PC-3 (cell line): ENCODE results near the gene MLLT3. TPM values are rescaled to one million over a fixed set of nuclear protein-coding genes. Genes with fewer than 3 reads are reported as not detected.

Experiments used
- ATAC-seq: fragments of 200-7000 bp; cut with Tn5 transposase; 2 replicates; pipeline ENCODE4 v1.9.1; 2020; ENCODE audit warnings: mild to moderate bottlenecking, moderate library complexity
- BruUV-seq: library from RNA; stranded (reverse); fragments of 400-500 nt; replicated peaks from 2 replicates; lab custom pipeline; 2021; lab: Mats Ljungman, UMichigan
- CTCF ChIA-PET: fragments of 300-600 bp; sonication (Branson Sonifier 250); formaldehyde crosslinking; loops from one replicate; lab custom pipeline; 2022; ENCODE audit warnings: antibody characterized with exemption; lab: Charles Lee
- POLR2A ChIA-PET: fragments of 300-600 bp; sonication (Branson Sonifier 250); formaldehyde crosslinking; loops from one replicate; lab custom pipeline; 2022; ENCODE audit warnings: antibody characterized with exemption; ENCODE audit not compliant: unreplicated experiment; lab: Charles Lee
- DNase-seq: peaks from one replicate; pipeline ENCODE4 v3.0.0-alpha.2; 2015
- H2AFZ ChIP-seq: fragments of 300-600 bp; sonication (generic); 2 replicates; pipeline ENCODE4 v1.6.0; 2016; ENCODE audit warnings: antibody characterized with exemption, low read length
- H3F3A ChIP-seq: fragments of 300-600 bp; sonication (generic); one replicate; pipeline ENCODE4 v1.6.0; 2017; ENCODE audit warnings: antibody characterized with exemption, low read length, control low read depth, mild to moderate bottlenecking; ENCODE audit not compliant: unreplicated experiment
- H3K27ac ChIP-seq: fragments of 300-600 bp; sonication (generic); 2 replicates; pipeline ENCODE4 v1.5.1; 2016; ENCODE audit warnings: mild to moderate bottlenecking, low read length
- H3K27me3 ChIP-seq: fragments of 300-600 bp; sonication (generic); 2 replicates; pipeline ENCODE4 v1.6.1; 2016; ENCODE audit warnings: low read length, mixed read lengths
- H3K36me3 ChIP-seq: fragments of 300-600 bp; sonication (generic); 2 replicates; pipeline ENCODE4 v1.6.1; 2016; ENCODE audit warnings: low read depth, mixed run types, low read length, mixed read lengths
- H3K4me1 ChIP-seq: fragments of 300-600 bp; sonication (generic); 2 replicates; pipeline ENCODE4 v1.5.1; 2016; ENCODE audit warnings: low read length; ENCODE audit not compliant: insufficient read depth
- H3K4me2 ChIP-seq: fragments of 300-600 bp; sonication (generic); 2 replicates; pipeline ENCODE4 v1.6.0; 2016; ENCODE audit warnings: low read length
- H3K4me3 ChIP-seq: fragments of 300-600 bp; sonication (generic); 2 replicates; pipeline ENCODE4 v1.5.1; 2016; ENCODE audit warnings: mild to moderate bottlenecking, low read length, mixed read lengths
- H3K79me2 ChIP-seq: fragments of 300-600 bp; sonication (generic); 2 replicates; pipeline ENCODE4 v1.6.1; 2017; ENCODE audit warnings: low read length, mixed read lengths
- H3K9ac ChIP-seq: fragments of 300-600 bp; sonication (generic); 2 replicates; pipeline ENCODE4 v1.6.0; 2016; ENCODE audit warnings: mild to moderate bottlenecking, low read length
- H3K9me2 ChIP-seq: fragments of 300-600 bp; sonication (generic); replicated peaks from 2 replicates; pipeline ENCODE4 v1.6.1; 2016; ENCODE audit warnings: mixed run types, low read length, mixed read lengths
- H3K9me3 ChIP-seq: fragments of 300-600 bp; sonication (generic); 2 replicates; pipeline ENCODE4 v1.6.1; 2016; ENCODE audit warnings: low read length, mixed read lengths
- H4K20me1 ChIP-seq: fragments of 300-600 bp; sonication (generic); 2 replicates; pipeline ENCODE4 v1.6.1; 2016; ENCODE audit warnings: low read length, mixed read lengths
- EZH2 ChIP-seq: fragments of 300-600 bp; sonication (generic); IDR thresholded peaks from one replicate; pipeline ENCODE4 v1.6.1; 2017; ENCODE audit warnings: antibody characterized with exemption, mild to moderate bottlenecking, low read length; ENCODE audit not compliant: unreplicated experiment
- EZH2phosphoT487 ChIP-seq: fragments of 300-600 bp; sonication (generic); IDR thresholded peaks from 2 replicates; pipeline ENCODE4 v1.6.1; 2018; ENCODE audit warnings: mild to moderate bottlenecking, antibody characterized with exemption, low read length, borderline replicate concordance
- intact Hi-C: fragments of 100-400 bp; cut with micrococcal nuclease; formaldehyde crosslinking; loops from 2 replicates; pipeline ENCODE4 v1.9.0; 2023
- total RNA-seq: library from RNA; depleted of rRNA; stranded (reverse); fragments of >200 nt; gene quantifications from 2 replicates; pipeline ENCODE4 v1.2.3, GENCODE V29; 2014
- TF ChIP-seq, protein P1 (sequence below): fragments of 300-600 bp; sonication (generic); conservative IDR thresholded peaks from 2 replicates; pipeline ENCODE4 v1.5.1; 2017; ENCODE audit warnings: antibody characterized with exemption, low read depth, mild to moderate bottlenecking, low read length

MLLT3 gene
- total RNA-seq, 1 experiment from 2014 or later = 7.1 TPM

DNA sequence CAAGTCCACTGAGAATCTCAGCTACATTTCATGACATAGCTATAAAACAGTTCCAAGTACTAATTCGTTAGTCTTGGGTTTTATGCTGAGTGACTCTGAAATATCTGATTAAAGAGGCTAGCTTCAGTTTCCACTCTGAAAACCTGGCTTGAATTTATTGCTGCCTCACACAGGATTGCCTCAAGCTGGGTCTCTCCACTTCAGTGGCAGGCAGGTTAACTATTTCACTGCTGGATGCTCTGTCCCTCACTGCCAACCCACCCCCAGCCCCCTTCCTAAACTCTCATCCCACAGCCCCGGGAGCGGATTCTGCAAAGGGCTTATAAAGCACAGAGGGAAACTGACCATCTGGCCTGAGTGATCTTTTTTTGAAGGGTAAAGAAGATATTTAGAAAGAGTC lies 318.3 kb downstream of the MLLT3 start:
- no peak for DNase-seq
- ChIA-PET CTCF (no interaction called here), POLR2A (no interaction called here)
- H3F3A ChIP-seq = no peaks in the 10 kb centered on the region
- TF ChIP-seq EZH2phosphoT487 (no peak), EZH2 (no peak)
- TF ChIP-seq, protein P1, sequence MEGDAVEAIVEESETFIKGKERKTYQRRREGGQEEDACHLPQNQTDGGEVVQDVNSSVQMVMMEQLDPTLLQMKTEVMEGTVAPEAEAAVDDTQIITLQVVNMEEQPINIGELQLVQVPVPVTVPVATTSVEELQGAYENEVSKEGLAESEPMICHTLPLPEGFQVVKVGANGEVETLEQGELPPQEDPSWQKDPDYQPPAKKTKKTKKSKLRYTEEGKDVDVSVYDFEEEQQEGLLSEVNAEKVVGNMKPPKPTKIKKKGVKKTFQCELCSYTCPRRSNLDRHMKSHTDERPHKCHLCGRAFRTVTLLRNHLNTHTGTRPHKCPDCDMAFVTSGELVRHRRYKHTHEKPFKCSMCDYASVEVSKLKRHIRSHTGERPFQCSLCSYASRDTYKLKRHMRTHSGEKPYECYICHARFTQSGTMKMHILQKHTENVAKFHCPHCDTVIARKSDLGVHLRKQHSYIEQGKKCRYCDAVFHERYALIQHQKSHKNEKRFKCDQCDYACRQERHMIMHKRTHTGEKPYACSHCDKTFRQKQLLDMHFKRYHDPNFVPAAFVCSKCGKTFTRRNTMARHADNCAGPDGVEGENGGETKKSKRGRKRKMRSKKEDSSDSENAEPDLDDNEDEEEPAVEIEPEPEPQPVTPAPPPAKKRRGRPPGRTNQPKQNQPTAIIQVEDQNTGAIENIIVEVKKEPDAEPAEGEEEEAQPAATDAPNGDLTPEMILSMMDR = no peak
- no peaks in the 10 kb centered on the region for H3K4me1 ChIP-seq
- no peak overlapping the region for H3K27ac ChIP-seq
- H3K9ac ChIP-seq = no peak overlapping the region
- no TSS peak for BruUV-seq
- no peak overlapping the region for H3K4me2 ChIP-seq
- no peak for ATAC-seq
- H3K27me3 ChIP-seq = peaks cover 59% of the 10 kb centered on the region
- H3K4me3 ChIP-seq = no peak overlapping the region
- intact Hi-C loops = no loop called here
- H3K36me3 ChIP-seq = no peaks in the 10 kb centered on the region
- no peaks in the 10 kb centered on the region for H3K9me3 ChIP-seq
- H3K9me2 ChIP-seq = no peaks in the 10 kb centered on the region
- no peaks in the 10 kb centered on the region for H4K20me1 ChIP-seq
- H3K79me2 ChIP-seq = no peaks in the 10 kb centered on the region
- no peak overlapping the region for H2AFZ ChIP-seq

DNA sequence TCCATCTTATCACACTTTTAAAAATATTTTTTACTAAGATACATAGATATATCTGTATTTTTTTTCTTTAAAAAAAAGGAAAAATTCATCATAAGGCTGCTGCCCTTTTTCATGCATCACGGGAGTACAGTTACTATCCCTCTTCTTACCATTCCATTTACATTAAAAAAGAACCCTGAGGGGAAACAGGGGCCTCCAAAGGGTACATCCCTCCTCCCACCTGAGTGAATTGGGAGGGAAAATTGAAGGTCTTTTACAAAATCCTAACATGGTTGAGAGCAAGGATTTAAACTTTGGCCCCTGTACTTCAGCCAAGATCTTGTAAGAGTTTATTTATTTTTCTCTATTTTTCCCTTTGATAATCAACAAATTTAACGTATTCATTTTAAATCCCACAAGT lies 319.2 kb downstream of the MLLT3 start:
- no peaks in the 10 kb centered on the region for H3K4me1 ChIP-seq
- H3K9me2 ChIP-seq = no peaks in the 10 kb centered on the region
- no peaks in the 10 kb centered on the region for H4K20me1 ChIP-seq
- ATAC-seq (no peak), DNase-seq (no peak)
- intact Hi-C loops = no loop called here
- H3K4me3 ChIP-seq = no peak overlapping the region
- TF ChIP-seq, protein P1 = no peak
- no peak for TF ChIP-seq EZH2phosphoT487
- no peak for TF ChIP-seq EZH2
- H3K79me2 ChIP-seq = no peaks in the 10 kb centered on the region
- no peak overlapping the region for H2AFZ ChIP-seq
- ChIA-PET POLR2A (no interaction called here), CTCF (no interaction called here)
- H3K27ac ChIP-seq = no peak overlapping the region
- H3K27me3 ChIP-seq = peaks cover 50% of the 10 kb centered on the region
- no TSS peak for BruUV-seq
- H3K9ac ChIP-seq = no peak overlapping the region
- no peak overlapping the region for H3K4me2 ChIP-seq
- no peaks in the 10 kb centered on the region for H3K36me3 ChIP-seq
- H3F3A ChIP-seq = no peaks in the 10 kb centered on the region
- no peaks in the 10 kb centered on the region for H3K9me3 ChIP-seq

DNA sequence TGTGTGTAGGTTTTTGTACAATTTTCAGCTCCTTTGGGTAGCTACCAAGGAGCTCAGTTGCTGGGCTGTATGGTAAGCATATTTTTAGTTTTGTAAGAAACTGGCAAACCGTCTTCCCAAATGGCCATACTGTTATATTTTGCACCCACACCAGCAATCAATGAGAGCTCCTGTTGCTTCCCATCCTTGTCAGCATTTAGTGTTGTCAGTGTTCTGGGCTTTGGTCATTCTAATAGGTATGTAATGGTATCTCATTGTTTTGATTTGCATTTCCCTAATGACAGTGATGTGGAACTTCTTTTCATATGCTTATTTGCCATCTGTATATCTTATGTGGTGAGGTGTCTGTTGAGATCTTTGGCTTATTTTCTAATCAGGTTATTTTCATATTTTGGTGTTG lies 320.1 kb downstream of the MLLT3 start:
- Histone ChIP-seq H3K27ac (no peak overlapping the region), H3K9me3 (no peaks in the 10 kb centered on the region), H3F3A (no peaks in the 10 kb centered on the region), H3K79me2 (no peaks in the 10 kb centered on the region), H3K27me3 (peaks cover 41% of the 10 kb centered on the region), H3K4me3 (no peak overlapping the region), H4K20me1 (no peaks in the 10 kb centered on the region), H3K4me1 (no peaks in the 10 kb centered on the region), H2AFZ (no peak overlapping the region), H3K9ac (no peak overlapping the region), H3K4me2 (no peak overlapping the region), H3K36me3 (no peaks in the 10 kb centered on the region), H3K9me2 (no peaks in the 10 kb centered on the region)
- intact Hi-C loops = no loop called here
- no TSS peak for BruUV-seq
- ATAC-seq (no peak), DNase-seq (no peak)
- ChIA-PET CTCF (no interaction called here), POLR2A (no interaction called here)
- no peak for TF ChIP-seq EZH2
- TF ChIP-seq EZH2phosphoT487 = no peak
- TF ChIP-seq, protein P1 = no peak
